ENCODE measurements around the gene SLC2A1. TPM values are rescaled to one million over a fixed set of nuclear protein-coding genes. Genes with fewer than 3 reads are reported as not detected.

The SLC2A1 gene
- total and polyA plus RNA-seq, 9 of the 15 experiments (the other 6 are each of a cell fraction or from before 2014, with no cell fraction given) = 12.6 to 153 (median 48.0) TPM

GRCh38 chr1:42924082-42924850, 34.4 kb downstream of the SLC2A1 start (continued):
- TF ChIP-seq DLX4 (CRISPR knock-in tag; IDR thresholded peaks at IDR 0.05) = no peak
- no peak for TF ChIP-seq PHF21A (IDR thresholded peaks at IDR 0.05; ENCODE audit: borderline replicate concordance, low read depth)
- no peak for TF ChIP-seq ATF1 (CRISPR knock-in tag; IDR thresholded peaks at IDR 0.05)
- TF ChIP-seq ATF1 (tag; IDR thresholded peaks at IDR 0.05) = peak; percentile 90
- TF ChIP-seq NFRKB (IDR thresholded peaks at IDR 0.05; ENCODE audit: low read depth) = peak; percentile 87
- peak; percentile 78 for TF ChIP-seq THAP12 (CRISPR knock-in tag; IDR thresholded peaks at IDR 0.05)
- TF ChIP-seq SIN3B (IDR thresholded peaks at IDR 0.05; ENCODE audit: low read depth) = peak; percentile 65; the same call in 1 of the 2 replicates
- TF ChIP-seq ZNF24 (IDR thresholded peaks at IDR 0.05) = no peak; the same call in 1 of the 2 replicates
- TF ChIP-seq NCOA6 (IDR thresholded peaks at IDR 0.05) = peak; percentile 48; the same call in 1 of the 2 replicates
- no peak for TF ChIP-seq POLR3A (IDR thresholded peaks at IDR 0.05; ENCODE audit: borderline replicate concordance, extremely low read depth, insufficient read depth, insufficient read length)
- TF ChIP-seq SP1 (CRISPR knock-in tag; IDR thresholded peaks at IDR 0.05) = peak; percentile 98
- peak; percentile 68; the same call in 1 of the 2 replicates for TF ChIP-seq ZNF830 (CRISPR knock-in tag; IDR thresholded peaks at IDR 0.05)
- TF ChIP-seq ZNF280B (CRISPR knock-in tag; IDR thresholded peaks at IDR 0.05) = no peak
- TF ChIP-seq RFX7 (CRISPR knock-in tag; IDR thresholded peaks at IDR 0.05) = 0 out of 2 replicates have a peak, but pooled peaks have one; percentile 54
- peak; percentile 84 for TF ChIP-seq POLR2B (IDR thresholded peaks at IDR 0.05; ENCODE audit: low read depth, partially characterized antibody)
- peak; percentile 7; the same call in 1 of the 2 replicates for TF ChIP-seq REST (IDR thresholded peaks at IDR 0.05; ENCODE audit: borderline replicate concordance)
- TF ChIP-seq REST (CRISPR knock-in tag; IDR thresholded peaks at IDR 0.05; ENCODE audit: low read depth) = 0 out of 2 replicates have a peak, but pooled peaks have one; percentile 74
